NT2/D1 (cell line): ENCODE results near the gene FSTL1.

Experiments used
- SUZ12 ChIP-seq: IDR thresholded peaks from 2 replicates; pipeline ENCODE4 v1.6.1; 2011; ENCODE audit not compliant: insufficient read length, insufficient read depth; ENCODE audit errors: extremely low read depth
- YY1 ChIP-seq: IDR thresholded peaks from 2 replicates; pipeline ENCODE4 v1.6.1; 2011; ENCODE audit not compliant: insufficient read length, insufficient read depth
- ZNF274 ChIP-seq: IDR thresholded peaks from 2 replicates; pipeline ENCODE4 v1.6.1; 2011; ENCODE audit warnings: mild to moderate bottlenecking, low read depth, low read length

- TF ChIP-seq ZNF274: no peak
- no peak for TF ChIP-seq YY1
- TF ChIP-seq SUZ12: no peak
Observed at GRCh38 chr3:120394347-120394746, 56.4 kb downstream of the FSTL1 start.
